ENCODE measurements around the gene TSHR.
"Not testable (repeated sequence)": the region's sequence is repeated elsewhere in the genome, so short reads cannot be mapped to it uniquely, and the experiment has no call there.

TSHR gene

DNA sequence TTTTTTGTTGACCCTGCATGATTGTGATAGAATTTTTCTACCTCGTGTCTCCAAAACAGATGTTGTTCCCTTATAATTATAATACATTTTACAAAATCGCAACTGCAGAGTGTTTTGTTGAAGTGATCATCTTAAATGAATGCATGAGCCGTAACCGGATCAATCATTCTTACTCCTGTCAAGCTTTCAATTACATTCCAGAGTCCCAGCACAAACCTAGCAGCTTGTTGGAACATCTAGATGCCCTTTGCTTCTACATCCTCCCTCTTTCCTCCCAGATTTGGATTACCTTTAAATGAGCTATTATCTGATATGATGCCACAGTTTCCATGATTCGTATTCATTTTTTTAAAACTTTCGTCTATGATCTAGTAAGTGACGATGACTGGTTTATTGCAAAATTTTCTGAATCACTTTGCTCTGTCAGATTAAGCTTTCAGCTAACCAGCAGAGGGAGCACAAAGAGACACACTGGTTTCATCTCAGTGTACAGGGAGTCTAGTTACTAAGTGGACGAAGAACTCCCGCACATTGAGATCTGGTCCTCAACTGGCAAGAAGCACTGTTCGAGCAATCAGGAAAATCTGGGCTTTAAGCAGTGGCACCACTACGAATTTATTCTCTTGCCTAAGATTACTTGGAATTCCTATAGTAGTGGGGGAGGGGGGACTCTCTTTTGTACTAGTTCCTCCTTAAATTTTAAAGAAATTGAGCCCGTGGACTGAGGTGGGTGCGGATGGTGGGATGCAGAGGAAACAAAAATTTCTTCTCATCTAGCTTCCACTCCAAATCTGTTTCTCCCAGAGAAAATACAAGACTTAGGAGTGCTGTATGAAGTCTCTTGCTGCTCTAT, 40.9 kb downstream of the TSHR start:
- DNase-seq: peak; percentile 71

DNA sequence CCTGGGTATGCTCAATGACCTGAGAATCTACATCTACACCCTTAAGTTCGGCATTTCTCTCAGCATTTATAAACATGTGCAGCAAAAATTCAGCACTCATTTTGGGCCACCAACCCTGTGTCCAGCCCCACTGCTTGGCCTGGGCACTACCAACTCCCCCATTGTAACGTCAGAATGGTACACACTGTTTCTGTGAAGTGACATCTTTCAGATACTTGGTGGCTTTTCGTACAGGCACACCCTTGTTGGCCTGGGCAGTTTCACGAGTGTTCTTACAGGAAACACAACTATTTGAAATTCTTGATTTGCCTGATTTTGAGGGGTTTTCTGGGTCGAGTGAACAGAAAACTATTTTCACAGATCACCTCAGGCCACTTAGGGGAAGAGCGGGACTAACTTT, 46.0 kb downstream of the TSHR start:
- DNase-seq: no peak

DNA sequence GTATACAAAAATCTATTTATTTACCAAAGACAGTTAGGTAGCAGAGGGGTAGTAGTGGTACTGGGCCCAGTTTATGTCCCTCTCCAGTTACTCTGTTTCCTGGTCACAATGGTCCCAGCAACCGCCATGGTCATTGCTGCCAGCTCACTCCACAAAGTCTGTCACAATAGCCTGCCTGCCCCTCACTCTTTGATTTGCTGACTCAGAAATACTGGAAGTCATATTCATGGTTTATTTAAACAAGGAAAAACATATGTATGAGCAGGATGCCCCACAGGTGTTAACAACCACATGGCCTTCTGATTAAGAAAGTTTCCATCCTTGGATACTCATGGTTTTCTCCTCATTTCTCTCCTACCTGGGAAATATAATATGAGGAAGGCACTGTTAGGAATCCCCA, 49.2 kb downstream of the TSHR start:
- DNase-seq: no peak

DNA sequence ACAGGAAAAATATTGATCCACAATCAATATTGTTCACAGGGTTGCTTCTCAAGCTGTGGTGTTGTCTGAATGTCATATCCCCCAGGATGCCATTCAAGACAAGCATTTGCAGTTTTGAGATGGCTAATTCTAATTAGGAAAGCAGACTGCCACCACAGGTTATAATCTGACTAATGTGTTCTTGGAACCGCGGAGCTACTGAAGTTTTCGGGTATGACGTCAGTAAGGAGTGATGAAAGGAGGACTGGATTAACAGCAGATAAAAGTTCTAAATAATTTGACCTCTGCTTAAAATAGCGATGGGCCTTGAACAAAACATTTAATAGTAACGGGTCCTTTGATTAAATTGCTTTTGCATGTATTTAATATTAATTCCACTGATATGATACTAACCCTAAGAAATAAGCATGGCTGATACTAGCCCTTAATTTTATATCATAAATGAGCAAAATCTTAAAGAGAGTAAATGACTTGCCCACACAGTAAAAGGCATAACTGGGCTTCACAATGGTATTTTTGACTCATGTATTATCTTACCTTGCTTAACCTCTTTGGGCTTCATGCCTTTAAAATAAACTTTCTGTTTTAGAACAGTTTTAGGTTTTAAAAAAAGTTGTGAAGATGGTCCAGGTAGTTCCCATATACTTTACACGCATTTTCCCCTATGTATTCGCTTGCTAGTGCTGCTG, 50.3 kb downstream of the TSHR start:
- no peak for DNase-seq

DNA sequence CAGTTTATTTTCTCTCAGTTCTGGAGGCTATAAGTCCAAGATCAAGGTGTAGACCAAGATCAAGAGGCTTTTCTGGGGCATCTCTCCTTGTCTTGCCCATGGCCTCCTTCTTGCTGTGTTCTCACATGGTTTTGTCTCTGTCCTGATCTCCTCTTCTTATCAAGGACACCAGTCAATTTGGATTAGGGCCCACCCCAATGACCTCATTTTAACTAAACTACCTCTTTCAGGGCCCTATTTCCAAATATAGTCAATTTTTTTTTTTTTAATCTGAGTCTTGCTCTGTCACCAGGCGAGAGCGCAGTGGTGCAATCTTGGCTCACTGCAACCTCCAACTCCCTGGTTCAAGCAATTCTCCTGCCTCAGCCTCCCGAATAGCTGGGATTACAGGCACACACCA, 50.8 kb downstream of the TSHR start:
- DNase-seq: no peak

DNA sequence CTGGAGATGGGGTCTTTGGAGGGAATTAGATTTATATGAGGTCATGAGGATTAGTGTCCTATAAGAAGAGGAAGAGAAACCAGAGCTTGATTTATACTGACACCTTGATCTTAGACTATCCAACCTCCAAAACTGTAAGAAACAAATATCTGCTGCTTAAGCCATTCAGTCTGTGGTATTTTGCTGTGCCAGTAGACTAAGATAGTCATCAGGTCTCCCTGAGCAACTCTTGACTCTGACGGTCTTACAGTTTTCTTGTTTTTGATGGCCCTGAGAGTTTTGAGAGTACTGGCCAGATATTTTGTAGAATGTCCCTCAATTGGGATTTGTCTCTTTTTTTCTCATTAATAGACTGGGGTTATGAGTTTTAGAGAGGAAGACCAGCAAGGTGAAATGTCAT, 51.7 kb downstream of the TSHR start:
- no peak for DNase-seq

DNA sequence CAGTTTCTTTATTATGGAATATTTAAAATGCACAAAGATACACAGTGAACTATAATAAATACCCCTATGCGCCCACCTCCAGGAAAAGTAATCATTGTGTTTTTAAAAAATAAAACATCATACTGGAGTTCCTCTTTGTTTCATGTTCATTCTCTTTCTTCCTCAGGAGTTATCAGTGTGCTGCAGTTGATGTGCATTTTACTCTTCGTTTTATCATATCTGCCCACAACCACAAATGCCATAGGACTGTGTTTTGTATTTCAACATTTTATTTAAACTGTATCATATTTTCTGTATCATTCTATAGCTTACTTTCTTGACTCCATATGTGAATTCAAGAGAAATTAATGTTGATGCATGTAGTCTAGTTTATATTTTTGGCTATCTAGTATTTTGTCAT, 53.9 kb downstream of the TSHR start:
- no peak for DNase-seq

DNA sequence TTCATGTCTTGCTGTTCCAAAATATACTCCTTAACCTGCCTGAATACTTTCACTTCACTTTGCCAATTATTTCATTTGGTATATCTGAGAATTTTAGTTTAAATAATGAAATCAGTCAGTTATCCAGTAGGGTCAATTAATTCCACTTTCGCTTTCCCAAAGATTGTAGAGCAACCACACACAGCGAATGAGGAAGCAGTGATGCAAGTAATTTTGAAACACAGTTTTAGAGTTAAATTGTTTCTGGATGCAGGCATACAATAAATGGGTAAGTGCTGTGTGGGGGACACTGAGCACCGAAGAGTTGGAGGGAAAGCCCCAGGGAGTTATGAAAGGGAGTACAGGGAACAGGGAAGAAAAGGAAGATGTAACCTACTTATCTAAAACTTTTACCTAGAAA, 62.8 kb downstream of the TSHR start:
- no peak for DNase-seq

DNA sequence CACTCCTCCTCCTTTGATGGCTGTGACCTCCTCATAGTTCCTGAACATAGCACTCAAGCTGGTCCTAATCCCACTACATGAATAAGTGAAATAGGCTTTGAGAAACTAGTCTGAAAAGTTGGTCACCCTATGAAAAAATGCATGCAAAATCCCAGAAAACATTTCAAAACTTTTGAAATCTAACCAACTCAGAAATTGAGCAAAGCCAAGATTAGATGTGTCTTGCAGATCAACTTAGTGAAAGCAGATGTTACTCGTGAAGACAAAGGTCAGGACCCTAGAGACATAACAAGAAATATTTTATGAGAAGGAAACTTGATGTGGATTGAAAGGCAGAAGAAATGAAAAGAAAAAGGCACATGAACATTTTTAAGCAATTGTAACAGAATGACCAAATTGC, 63.3 kb downstream of the TSHR start:
- no peak for DNase-seq

DNA sequence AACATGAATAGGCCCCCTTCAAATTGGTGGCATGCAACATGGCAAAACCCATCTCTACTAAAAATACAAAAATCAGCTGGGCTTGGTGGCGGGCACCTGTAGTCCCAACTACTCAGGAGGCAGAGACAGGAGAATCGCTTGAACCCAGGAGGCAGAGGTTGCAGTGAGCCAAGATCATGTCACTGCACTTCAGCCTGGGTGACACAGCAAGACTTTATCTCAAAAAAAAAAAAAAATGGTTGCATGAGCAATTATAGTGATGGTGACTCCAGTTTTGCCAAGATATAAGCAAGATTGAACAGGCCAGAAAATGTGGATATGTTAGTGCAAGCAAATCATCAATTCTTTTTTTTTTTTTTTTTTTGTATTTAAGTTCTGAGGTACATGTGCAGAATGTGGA, 63.7 kb downstream of the TSHR start:
- not testable (repeated sequence) for DNase-seq

DNA sequence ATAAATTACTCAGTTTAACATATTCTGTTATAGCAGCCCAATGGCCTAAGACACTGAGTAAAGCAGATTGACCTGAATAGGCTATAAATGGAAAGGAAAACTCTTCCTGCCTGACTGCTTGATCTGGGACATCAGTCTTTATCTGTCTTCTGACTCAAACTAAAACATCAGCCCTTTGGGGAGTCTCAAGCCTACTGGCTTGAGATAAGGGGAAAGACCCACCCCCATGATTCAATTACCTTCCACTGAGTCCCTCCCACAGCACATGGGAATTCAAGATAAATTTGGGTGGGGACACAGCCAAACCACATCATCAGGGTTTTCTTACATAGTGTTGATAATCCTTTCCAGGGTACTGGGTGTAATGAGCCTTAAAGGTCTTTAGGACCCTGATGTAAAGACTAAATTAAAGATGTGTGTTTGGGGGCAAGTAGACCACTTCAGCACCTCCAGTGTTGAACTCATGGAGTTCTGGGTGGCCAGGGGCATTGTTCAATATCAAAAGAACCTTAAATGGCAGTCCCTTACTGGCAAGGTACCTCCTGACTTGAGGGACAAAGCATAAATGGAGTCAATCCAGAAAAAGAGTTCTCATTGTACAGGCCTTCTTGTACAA, 67.8 kb downstream of the TSHR start:
- DNase-seq: no peak

DNA sequence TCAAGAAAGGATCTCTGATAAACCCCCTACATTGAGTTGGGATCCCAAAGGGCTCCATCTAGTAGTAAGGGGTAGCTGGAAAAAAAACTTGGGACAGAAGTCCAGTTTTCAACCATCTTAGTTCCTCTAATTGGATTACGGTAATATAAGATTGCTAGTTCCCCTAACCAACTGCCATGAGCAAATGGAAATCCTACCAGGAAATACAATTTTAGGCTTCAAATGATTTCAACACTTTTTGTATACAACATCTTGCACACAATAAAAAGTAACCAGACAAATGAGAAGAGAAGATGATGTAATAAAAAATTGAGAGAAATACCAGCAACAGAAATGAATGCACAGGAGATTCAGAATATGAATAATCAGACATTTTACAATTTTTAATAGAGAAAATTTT, 73.0 kb downstream of the TSHR start:
- DNase-seq: no peak

DNA sequence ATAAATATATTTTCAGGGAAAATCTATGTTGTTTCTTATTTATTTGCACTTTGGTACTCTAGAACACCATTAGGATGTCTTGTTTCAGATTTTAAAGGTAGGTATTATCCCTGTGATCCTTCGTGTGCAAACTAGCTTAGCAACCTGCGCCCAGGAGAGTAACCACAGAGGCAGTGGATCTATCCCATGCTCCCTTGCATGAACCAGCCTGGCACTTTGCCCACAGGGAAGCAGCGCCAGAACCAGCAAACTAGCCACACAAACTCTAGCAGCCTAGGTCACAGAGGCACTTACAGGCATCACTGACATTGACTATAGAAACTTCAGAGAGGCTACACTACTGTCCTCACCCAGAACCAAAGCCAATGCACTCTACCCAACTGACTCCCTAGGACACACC, 76.1 kb downstream of the TSHR start:
- DNase-seq: no peak

DNA sequence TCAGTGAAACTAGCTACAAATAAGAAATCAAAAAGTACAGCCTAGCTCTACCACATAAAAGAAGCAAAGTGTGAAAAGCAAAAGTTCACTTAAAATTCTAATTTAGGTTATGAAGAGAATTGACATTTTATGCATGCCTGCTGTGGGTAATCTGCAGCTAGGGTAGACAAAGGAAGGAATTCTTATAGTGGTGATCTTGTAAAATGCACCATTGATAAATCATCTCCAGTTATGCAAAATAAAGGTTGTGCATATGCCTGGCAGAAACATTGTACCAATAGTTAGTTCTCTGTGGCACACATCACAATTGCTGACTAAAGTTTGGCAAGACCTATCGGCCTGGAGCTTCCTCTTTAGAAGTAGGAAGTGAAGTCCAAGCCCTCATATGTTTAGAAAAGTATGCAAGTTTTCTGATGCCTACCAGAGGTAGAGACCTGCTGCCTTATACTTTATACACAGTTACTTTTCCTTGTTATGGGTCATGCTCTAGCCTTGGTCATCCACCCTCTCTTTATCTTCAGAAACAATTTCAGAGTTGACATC, 78.3 kb downstream of the TSHR start:
- DNase-seq: no peak

DNA sequence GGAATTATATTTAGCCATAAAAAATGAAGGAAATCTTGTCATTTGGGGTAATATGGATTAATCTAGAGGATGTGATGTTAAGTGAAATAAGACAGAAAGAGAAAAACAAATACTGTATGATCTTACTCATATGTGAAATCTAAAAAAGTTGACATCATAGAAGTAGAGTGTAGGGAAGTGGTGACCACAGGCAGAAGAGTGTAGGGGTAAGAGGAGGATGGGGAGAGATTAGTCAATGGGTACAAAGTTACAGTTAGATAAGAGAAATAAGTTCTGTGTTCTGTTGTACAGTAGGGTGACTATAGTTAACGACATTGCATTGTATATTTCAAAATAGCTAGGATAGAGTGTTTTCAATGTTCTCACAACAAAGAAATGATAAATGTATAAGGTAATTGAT, 87.0 kb downstream of the TSHR start:
- no peak for DNase-seq

DNA sequence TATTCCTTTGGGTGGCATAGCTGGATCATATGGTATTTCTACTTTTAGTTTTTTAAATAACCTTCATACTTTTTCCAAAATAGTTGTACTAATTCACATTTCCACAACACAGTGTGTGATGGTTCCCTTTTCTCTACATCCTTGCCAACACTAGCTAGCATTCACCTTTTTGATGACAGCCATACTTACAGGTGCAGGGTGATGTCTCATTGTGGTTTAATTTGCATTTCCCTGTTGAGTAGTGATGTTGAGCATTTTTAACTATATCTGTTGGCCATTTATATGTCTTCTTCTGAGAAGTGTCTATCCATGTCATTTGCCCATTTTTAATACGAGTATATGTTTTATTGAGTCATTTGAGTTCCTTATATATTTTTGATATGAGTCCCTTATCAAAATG, 96.1 kb downstream of the TSHR start:
- DNase-seq: no peak

DNA sequence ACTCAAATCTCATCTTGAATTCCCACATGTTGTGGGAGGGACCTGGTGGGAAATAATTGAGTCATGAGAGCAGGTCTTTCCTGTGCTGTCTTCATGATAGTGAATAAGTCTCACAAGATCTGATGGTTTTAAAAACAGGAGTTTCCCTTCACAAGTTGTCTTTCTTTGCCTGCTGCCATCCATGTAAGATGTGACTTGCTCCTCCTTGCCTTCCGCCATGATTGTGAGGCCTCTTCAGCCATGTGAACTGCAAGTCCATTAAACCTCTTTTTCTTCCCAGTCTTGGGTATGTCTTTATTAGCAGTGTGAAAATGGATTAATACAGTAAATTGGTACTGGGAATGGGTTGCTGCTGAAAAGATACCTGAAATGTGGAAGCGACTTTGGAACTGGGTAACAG, 98.6 kb downstream of the TSHR start:
- DNase-seq: not testable (repeated sequence)

DNA sequence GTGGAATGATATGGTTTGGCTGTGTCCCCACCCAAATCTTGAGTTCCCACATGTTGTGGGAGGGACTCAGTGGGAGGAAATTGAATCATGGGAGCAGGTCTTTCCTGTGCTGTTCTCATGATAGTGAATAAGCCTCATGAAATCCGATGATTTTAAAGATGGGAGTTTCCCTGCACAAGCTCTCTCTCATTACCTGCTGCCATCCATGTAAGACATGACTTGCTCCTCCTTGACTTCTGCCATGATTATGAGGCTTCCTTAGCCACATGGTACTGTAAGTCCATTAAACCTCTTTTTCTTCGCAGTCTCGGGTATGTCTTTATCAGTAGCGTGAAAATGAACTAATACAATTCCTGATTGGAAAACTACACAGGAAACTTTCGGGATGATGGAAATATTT, 100.5 kb downstream of the TSHR start:
- no peak for DNase-seq

DNA sequence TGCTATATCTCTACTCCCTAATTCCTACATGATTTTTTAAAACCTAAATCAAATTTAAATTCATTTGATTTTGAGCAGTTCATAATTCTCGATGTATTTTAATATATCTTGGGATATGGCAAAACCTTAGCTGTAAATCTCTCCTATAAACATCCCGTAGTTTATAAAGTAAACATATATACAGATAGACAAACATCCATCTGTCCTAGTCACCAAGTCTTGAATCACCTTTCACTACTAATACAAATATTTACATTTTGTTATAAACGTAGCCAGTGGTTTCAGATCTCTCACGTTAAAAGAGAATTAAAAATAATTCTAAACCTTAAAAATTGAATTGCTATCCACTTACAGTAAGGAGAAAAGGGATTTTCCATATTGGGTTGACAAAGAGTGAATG, 107.0 kb downstream of the TSHR start:
- DNase-seq: no peak

DNA sequence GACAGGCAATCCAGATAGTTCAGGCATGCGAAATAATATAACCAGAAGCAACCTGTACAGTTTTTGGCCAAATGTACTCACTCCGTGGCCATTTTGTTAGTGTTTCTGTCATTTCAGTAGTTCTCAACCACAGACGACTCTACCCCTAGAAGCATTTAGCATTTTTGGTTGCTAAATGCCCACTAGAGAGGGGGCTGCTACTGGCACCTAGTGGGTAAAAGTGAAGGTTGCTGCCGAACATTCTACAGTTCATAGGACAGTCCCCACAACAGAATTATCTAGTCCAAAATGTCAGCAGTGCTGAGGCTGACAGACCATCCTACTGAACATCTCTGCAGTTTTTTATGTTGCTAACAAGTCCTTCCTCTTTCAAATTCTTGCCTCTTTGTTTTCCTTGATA, 107.4 kb downstream of the TSHR start:
- DNase-seq: no peak

DNA sequence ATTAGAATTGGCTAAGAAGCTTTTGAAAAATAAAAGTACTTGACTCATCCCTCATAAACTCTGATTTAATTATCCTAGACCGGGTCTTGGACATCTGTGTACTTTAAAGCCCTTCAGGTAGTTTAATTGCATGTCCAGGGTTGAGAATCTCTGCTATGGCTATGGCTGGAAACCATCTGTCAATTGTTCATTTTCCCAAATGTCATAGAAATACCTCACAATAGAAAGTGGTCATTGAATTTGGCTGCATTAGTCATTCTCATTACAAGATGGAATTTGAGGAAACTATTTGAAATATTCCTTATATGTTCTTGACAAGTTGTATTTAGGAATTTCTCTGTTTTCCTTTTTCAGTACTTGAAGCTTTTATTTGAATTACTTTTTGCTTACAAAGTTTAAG, 111.3 kb downstream of the TSHR start:
- DNase-seq: no peak

DNA sequence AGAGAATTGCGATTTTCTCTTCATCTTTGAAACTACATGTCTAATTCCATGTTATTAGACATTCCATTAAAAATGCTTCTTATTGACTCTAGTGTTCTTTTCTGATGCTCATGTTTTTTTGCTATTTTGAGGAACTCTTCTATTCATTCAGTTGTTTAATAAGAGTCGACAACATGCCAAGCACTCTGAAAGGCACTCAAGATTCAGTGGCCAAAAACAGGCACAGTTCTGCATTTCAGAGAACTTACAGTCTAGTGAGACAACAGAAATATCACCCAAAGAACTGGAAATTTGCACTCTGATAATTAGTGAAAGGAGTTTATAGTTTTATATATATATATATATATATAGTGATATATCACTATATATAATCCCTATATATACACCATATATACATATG, 111.7 kb downstream of the TSHR start:
- DNase-seq: no peak

DNA sequence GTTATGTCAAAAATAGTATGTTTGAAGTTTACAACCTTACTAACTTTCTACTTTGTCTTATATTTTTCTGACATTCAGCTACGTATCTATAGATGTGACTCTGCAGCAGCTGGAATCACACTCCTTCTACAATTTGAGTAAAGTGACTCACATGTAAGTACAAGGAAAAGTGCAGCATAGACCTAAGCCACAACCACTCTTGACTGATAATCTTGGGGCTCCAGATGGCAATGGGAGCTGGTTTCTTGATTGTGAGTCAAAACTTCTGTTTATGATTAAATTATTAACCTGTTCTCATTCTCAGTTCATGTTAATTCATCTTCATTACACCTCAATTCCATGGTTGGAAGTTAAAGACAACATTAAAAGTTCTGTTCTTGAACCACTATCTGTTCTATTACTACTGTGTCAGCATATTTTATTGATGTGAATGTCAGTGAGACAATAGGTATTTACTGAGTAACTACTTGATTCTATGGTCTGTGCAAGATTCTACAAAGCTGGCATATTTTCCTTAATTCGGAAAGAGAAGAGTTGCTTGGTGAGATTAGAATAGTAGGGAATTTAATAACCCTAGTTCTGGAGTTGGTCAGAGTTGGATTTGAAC, 112.9 kb downstream of the TSHR start:
- DNase-seq: no peak
